A549 treated with DMSO at 1 μM for 4 hours (cell line): Measurements from ENCODE around the gene HRG. TPM values are rescaled to one million over a fixed set of nuclear protein-coding genes. Genes with fewer than 3 reads are reported as not detected.

ENCODE experiments used
- total RNA-seq: library from RNA; stranded (reverse); fragments of 200-300 nt; extraction: Qiagen RNA extraction; gene quantifications from 5 replicates; pipeline ENCODE4 v1.2.3, GENCODE V29; 2022; ENCODE audit warnings: low read depth

Gene HRG, protein sequence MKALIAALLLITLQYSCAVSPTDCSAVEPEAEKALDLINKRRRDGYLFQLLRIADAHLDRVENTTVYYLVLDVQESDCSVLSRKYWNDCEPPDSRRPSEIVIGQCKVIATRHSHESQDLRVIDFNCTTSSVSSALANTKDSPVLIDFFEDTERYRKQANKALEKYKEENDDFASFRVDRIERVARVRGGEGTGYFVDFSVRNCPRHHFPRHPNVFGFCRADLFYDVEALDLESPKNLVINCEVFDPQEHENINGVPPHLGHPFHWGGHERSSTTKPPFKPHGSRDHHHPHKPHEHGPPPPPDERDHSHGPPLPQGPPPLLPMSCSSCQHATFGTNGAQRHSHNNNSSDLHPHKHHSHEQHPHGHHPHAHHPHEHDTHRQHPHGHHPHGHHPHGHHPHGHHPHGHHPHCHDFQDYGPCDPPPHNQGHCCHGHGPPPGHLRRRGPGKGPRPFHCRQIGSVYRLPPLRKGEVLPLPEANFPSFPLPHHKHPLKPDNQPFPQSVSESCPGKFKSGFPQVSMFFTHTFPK
- total RNA-seq: not detected in 5 replicates

DNA sequence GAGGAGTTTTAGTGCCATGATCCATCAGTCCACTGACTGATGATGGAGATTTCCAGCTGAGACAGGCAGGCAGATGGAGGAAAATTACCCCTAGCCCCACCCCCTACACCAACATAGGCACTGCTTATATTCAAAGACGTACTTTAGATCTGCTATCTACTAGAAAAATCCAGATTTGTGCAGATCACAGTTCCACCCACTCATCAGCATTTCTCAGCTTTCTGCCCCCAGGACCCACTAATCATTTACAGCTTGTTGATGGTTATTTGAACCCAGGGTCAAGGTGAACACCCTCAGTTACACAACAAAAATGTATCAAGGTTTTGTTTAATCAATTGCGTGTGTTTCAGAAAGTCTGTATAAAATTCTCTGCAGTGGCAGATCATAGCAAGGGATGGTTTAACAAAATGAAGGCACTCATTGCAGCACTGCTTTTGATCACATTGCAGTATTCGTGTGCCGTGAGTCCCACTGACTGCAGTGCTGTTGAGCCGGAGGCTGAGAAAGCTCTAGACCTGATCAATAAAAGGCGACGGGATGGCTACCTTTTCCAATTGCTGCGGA is at the start of gene HRG:
Gene HRG (plus strand): TSS at position 390 of the 564 bp plus-strand sequence. CDS start 18 bp downstream, at position 408.

DNA sequence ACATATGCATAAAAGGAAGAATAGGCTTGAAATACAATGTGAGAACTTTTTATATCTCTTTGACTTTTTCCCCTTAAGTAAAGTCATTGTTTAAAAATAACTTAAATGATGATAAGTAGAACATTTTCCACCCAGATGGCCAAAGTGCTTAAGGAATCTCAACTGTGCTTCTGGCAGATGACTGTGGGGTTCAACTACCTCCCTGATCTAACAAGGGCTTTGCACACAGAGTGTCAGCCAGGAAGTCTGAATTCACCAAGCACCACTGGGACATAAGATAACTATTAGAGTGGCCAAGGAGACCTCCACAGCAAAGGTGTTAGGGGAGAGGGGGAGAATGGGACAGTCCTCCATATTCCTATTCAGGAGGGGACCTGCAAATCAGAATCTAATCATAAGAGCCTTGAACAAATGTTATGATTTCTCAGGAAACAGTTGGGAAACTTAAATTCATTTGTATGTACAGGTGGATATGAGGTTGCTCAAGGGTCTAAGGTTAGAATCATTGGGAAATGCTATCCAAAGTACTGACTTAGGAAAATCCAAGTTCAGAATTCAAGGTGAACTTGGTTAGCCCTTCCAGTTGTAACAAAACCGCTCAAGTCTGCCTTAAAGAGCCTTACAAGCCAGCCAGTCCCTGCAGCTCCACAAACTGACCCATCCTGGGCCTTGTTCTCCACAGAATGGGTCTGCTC is 25.9 kb upstream of the HRG start, which contains the start of gene FETUB:
Gene FETUB (plus strand): TSS at position 622 of the 695 bp plus-strand sequence. CDS start 62 bp downstream, at position 684.

GRCh38 chr3:186717039-186717457 is 51.2 kb downstream of the HRG start, which contains the start of gene KNG1:
Gene KNG1 (plus strand): TSS chr3:186717359. CDS start chr3:186717543, 184 bp downstream.

Other genes starting within 250 kb of the HRG start
- gene CRYGS, start 121.6 kb upstream of the HRG start, total RNA-seq: 0.46 to 0.77 TPM (median 0.73 TPM) in 5 replicates
- gene TBCCD1, start 98.7 kb upstream of the HRG start, total RNA-seq: 6.6 to 7.8 TPM (median 7.3 TPM) in 5 replicates
- 50.9 to 58.1 TPM (median 57.3 TPM) in 5 replicates for gene DNAJB11, start 95.3 kb upstream of the HRG start, total RNA-seq
- 0.08 TPM in 1 of 5 replicates, not detected in the others for gene AHSG, start 53.0 kb upstream of the HRG start, total RNA-seq
- 0.08 to 0.12 TPM (median 0.10 TPM) in 4 of 5 replicates, not detected in the other for gene FETUB, start 25.6 kb upstream of the HRG start, total RNA-seq
- 0.17 TPM in 1 of 5 replicates, not detected in the others for gene KNG1, start 51.3 kb downstream of the HRG start, total RNA-seq
- gene EIF4A2, start 117.6 kb downstream of the HRG start, total RNA-seq: 123 to 150 TPM (median 137 TPM) in 5 replicates
- 44.5 to 64.4 TPM (median 48.4 TPM) in 5 replicates for gene RFC4, start 140.5 kb downstream of the HRG start, total RNA-seq
- gene ADIPOQ, start 176.7 kb downstream of the HRG start, total RNA-seq: not detected in 5 replicates